IMR-90 (cell line): ENCODE data around the gene DNAJC5. TPM values are rescaled to one million over a fixed set of nuclear protein-coding genes. Genes with fewer than 3 reads are reported as not detected.
A peak's percentile ranks its signal among the peaks of the same experiment; 100 is the strongest.

Experiments used
- ATAC-seq: fragments of 200-7000 bp; cut with Tn5 transposase; 2 replicates; pipeline ENCODE4 v1.9.1; 2020; ENCODE audit warnings: low read depth, mild to moderate bottlenecking, moderate library complexity
- BruUV-seq: library from RNA; stranded (reverse); fragments of 400-500 nt; replicated peaks from 2 replicates; lab custom pipeline; 2021; lab: Mats Ljungman, UMichigan
- CTCF ChIA-PET: fragments of 300-600 bp; formaldehyde crosslinking; extraction: SDS; loops from one replicate; lab custom pipeline; 2021; ENCODE audit warnings: antibody characterized with exemption; lab: Yijun Ruan, JAX
- POLR2A ChIA-PET: fragments of 300-600 bp; sonication (Branson Sonifier 250); formaldehyde crosslinking; loops from one replicate; lab custom pipeline; 2022; ENCODE audit warnings: antibody characterized with exemption; ENCODE audit not compliant: unreplicated experiment; lab: Charles Lee
- DNase-seq: peaks from one replicate; pipeline ENCODE4 v3.0.0; 2013
- H2AFZ ChIP-seq: replicated peaks from 2 replicates; pipeline ENCODE3; 2013; ENCODE audit warnings: low read length, mild to moderate bottlenecking; ENCODE audit not compliant: poor library complexity
- H2AK5ac ChIP-seq: 2 replicates; pipeline ENCODE4 v1.6.1; 2013; ENCODE audit warnings: low read depth, low read length, inconsistent platforms
- H2AK9ac ChIP-seq: replicated peaks from 2 replicates; pipeline ENCODE3; 2013; ENCODE audit warnings: mild to moderate bottlenecking, low read depth, low read length, moderate library complexity; ENCODE audit not compliant: poor library complexity
- H2BK120ac ChIP-seq: 2 replicates; pipeline ENCODE4 v1.6.1; 2013; ENCODE audit warnings: low read depth, low read length, inconsistent platforms
- H2BK15ac ChIP-seq: 3 replicates; pipeline ENCODE4 v1.6.1; 2013; ENCODE audit warnings: low read depth, low read length, inconsistent platforms
- H2BK20ac ChIP-seq: 2 replicates; pipeline ENCODE4 v1.6.1; 2013; ENCODE audit warnings: low read depth, mild to moderate bottlenecking, inconsistent platforms, low read length, moderate library complexity
- H2BK5ac ChIP-seq: 2 replicates; pipeline ENCODE4 v1.6.1; 2013; ENCODE audit warnings: mild to moderate bottlenecking, low read depth, low read length, inconsistent platforms; ENCODE audit not compliant: poor library complexity, severe bottlenecking
- H3K14ac ChIP-seq: replicated peaks from 2 replicates; pipeline ENCODE4 v1.6.1; 2013; ENCODE audit warnings: low read depth, low read length, inconsistent platforms
- H3K18ac ChIP-seq: 2 replicates; pipeline ENCODE4 v1.6.1; 2013; ENCODE audit warnings: low read depth, low read length, control low read depth
- H3K23ac ChIP-seq: 2 replicates; pipeline ENCODE4 v1.6.1; 2013; ENCODE audit warnings: low read depth, low read length, inconsistent platforms
- H3K27ac ChIP-seq: 2 replicates; pipeline ENCODE4 v1.5.1; 2013; ENCODE audit warnings: mild to moderate bottlenecking, control low read depth, low read length; ENCODE audit not compliant: insufficient read depth
- H3K27me3 ChIP-seq: 2 replicates; pipeline ENCODE4 v1.6.1; 2013; ENCODE audit warnings: low read length; ENCODE audit not compliant: control insufficient read depth, insufficient read depth
- H3K36me3 ChIP-seq: 2 replicates; pipeline ENCODE4 v1.6.1; 2013; ENCODE audit warnings: low read length, mixed read lengths; ENCODE audit not compliant: control insufficient read depth, insufficient read depth
- H3K4ac ChIP-seq: 2 replicates; pipeline ENCODE4 v1.6.1; 2013; ENCODE audit warnings: low read depth, low read length, inconsistent platforms
- H3K4me1 ChIP-seq: 2 replicates; pipeline ENCODE4 v1.6.1; 2013; ENCODE audit warnings: low read length, mixed read lengths; ENCODE audit not compliant: control insufficient read depth, insufficient read depth
- H3K4me2 ChIP-seq: 2 replicates; pipeline ENCODE4 v1.6.1; 2013; ENCODE audit warnings: low read depth, mild to moderate bottlenecking, control low read depth, low read length, moderate library complexity
- H3K4me3 ChIP-seq: 2 replicates; pipeline ENCODE4 v1.5.1; 2013; ENCODE audit warnings: low read depth, mild to moderate bottlenecking, control low read depth, low read length, moderate library complexity; ENCODE audit not compliant: insufficient read depth
- H3K56ac ChIP-seq: 2 replicates; pipeline ENCODE4 v1.6.1; 2013; ENCODE audit warnings: low read length, inconsistent platforms; ENCODE audit not compliant: insufficient read depth; ENCODE audit errors: extremely low read depth
- H3K79me1 ChIP-seq, 2 experiments: 2 replicates each; pipeline ENCODE4 v1.6.1; 2013; ENCODE audit warnings: low read length in 2 of 2, inconsistent platforms in 1 of 2, low read depth in 1 of 2
- H3K9ac ChIP-seq: 2 replicates; pipeline ENCODE4 v1.6.1; 2013; ENCODE audit warnings: low read depth, low read length, control low read depth
- H3K9me1 ChIP-seq: 2 replicates; pipeline ENCODE4 v1.6.1; 2013; ENCODE audit warnings: low read length, inconsistent platforms; ENCODE audit not compliant: insufficient read depth
- H3K9me3 ChIP-seq: 2 replicates; pipeline ENCODE4 v1.6.1; 2013; ENCODE audit warnings: low read length; ENCODE audit not compliant: control insufficient read depth, insufficient read depth
- H4K20me1 ChIP-seq: 2 replicates; pipeline ENCODE4 v1.6.1; 2013; ENCODE audit warnings: low read length, inconsistent platforms; ENCODE audit not compliant: insufficient read depth
- H4K5ac ChIP-seq: 2 replicates; pipeline ENCODE4 v1.6.1; 2013; ENCODE audit warnings: mild to moderate bottlenecking, low read depth, low read length, control low read depth
- H4K8ac ChIP-seq, 2 experiments: 2 replicates each; pipeline ENCODE4 v1.6.1; 2013; ENCODE audit warnings: low read depth in 2 of 2, low read length in 2 of 2, control low read depth in 1 of 2, inconsistent platforms in 1 of 2
- H4K91ac ChIP-seq: 2 replicates; pipeline ENCODE4 v1.6.1; 2013; ENCODE audit warnings: low read depth, low read length, inconsistent platforms; ENCODE audit not compliant: insufficient read depth
- BHLHE40 ChIP-seq: fragments of 150-350 bp; IDR thresholded peaks from 2 replicates; pipeline ENCODE4 v1.6.1; 2016; ENCODE audit warnings: mild to moderate bottlenecking, low read depth, low read length
- CEBPB ChIP-seq: IDR thresholded peaks from 2 replicates; pipeline ENCODE4 v1.6.1; 2012; ENCODE audit warnings: low read depth, low read length, improper control_type of control experiment
- MAFK ChIP-seq: IDR thresholded peaks from 2 replicates; pipeline ENCODE4 v1.6.1; 2012; ENCODE audit warnings: low read depth, low read length, improper control_type of control experiment
- MXI1 ChIP-seq: IDR thresholded peaks from 2 replicates; pipeline ENCODE4 v1.6.1; 2012; ENCODE audit warnings: low read depth, mild to moderate bottlenecking, low read length, moderate library complexity, borderline replicate concordance
- WGBS, 2 experiments: methylation state at CpG; one replicate each; pipeline versions ENCODE4 v1.1.5 to v1.1.7; 2013; ENCODE audit warnings: missing lambda C conversion rate in 2 of 2; ENCODE audit not compliant: insufficient read length in 1 of 2; ENCODE audit errors: extremely low coverage in 2 of 2; 5-methylcytosine and 5-hydroxymethylcytosine counted together
- dilution Hi-C: fragments of 300-500 bp; cut with HindIII; formaldehyde crosslinking; loops from one replicate; pipeline ENCODE4 v1.14.3; 2018; ENCODE audit warnings: low sequenced_read_pairs; ENCODE audit not compliant: unreplicated experiment
- in situ Hi-C: fragments of 300-500 bp; cut with MboI; formaldehyde crosslinking; loops from 3 replicates; pipeline ENCODE4 v1.14.3; 2019; ENCODE audit warnings: low sequenced_read_pairs, inconsistent platforms, mixed read lengths
- intact Hi-C: fragments of 100-400 bp; cut with micrococcal nuclease; formaldehyde crosslinking; loops from 2 replicates; pipeline ENCODE4 v1.10.0; 2022
- polyA plus RNA-seq, 3 experiments: library from polyadenylated mRNA; depleted of rRNA; stranded (reverse); fragments of >200 nt; gene quantifications; 2 replicates each; pipeline ENCODE4 v1.2.3, GENCODE V29; 2012; ENCODE audit warnings: low replicate concordance in 1 of 3
- total RNA-seq: library from RNA; depleted of rRNA; stranded (reverse); fragments of >200 nt; gene quantifications from 2 replicates; pipeline ENCODE4 v1.2.3, GENCODE V29; 2012
- TF ChIP-seq, protein P1 (sequence below): fragments of 150-350 bp; IDR thresholded peaks from 2 replicates; pipeline ENCODE4 v1.6.1; 2017; ENCODE audit warnings: mild to moderate bottlenecking, antibody characterized with exemption, low read length, low read depth

Gene DNAJC5
- total and polyA plus RNA-seq, 2 of the 4 experiments (the other 2 are of a cell fraction) = 35.6 to 45.2 TPM

GRCh38 chr20:63968928-63969760 lies 74.2 kb downstream of the DNAJC5 start:
- no TSS peak for BruUV-seq
- ChIA-PET POLR2A (no interaction called here), CTCF (no interaction called here)
- Histone ChIP-seq H3K23ac (peak overlapping the region; percentile 80; the same call in 1 of the 2 replicates), H3K79me1 (peaks cover 12 to 25% of the 10 kb centered on the region in 2 experiments; a peak in 3 of 4 replicates), H2BK120ac (0 out of 2 replicates have a peak overlapping the region, but pooled peaks have one; percentile 8), H4K8ac (peak overlapping the region; percentile 47 to 64; a peak in 3 of 4 replicates), H2BK5ac (no peak overlapping the region), H3K18ac (no peak overlapping the region), H2BK20ac (no peak overlapping the region), H3K4me1 (peaks cover 9% of the 10 kb centered on the region), H3K4me2 (peak overlapping the region; percentile 83), H2BK15ac (no peak overlapping the region), H3K14ac (peak overlapping the region; percentile 85), H3K4ac (peak overlapping the region; percentile 77), H4K91ac (peak overlapping the region; percentile 37; the same call in 1 of the 2 replicates), H3K9ac (peak overlapping the region; percentile 59), H3K9me3 (no peaks in the 10 kb centered on the region), H4K5ac (peak overlapping the region; percentile 1; the same call in 1 of the 2 replicates), H3K4me3 (peak overlapping the region; percentile 92), H2AK5ac (peak overlapping the region; percentile 82; the same call in 1 of the 2 replicates), H3K27me3 (no peaks in the 10 kb centered on the region), H3K9me1 (peaks cover 3% of the 10 kb centered on the region; the same call in 1 of the 2 replicates), H4K20me1 (no peaks in the 10 kb centered on the region), H2AFZ (peak overlapping the region; percentile 88), H3K36me3 (peaks cover 23% of the 10 kb centered on the region), H2AK9ac (peak overlapping the region; percentile 99), H3K56ac (peak overlapping the region; percentile 72), H3K27ac (peak overlapping the region; percentile 18)
- TF ChIP-seq CEBPB (no peak), BHLHE40 (no peak), MXI1 (no peak), MAFK (no peak)
- TF ChIP-seq, protein P1, sequence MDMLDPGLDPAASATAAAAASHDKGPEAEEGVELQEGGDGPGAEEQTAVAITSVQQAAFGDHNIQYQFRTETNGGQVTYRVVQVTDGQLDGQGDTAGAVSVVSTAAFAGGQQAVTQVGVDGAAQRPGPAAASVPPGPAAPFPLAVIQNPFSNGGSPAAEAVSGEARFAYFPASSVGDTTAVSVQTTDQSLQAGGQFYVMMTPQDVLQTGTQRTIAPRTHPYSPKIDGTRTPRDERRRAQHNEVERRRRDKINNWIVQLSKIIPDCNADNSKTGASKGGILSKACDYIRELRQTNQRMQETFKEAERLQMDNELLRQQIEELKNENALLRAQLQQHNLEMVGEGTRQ = no peak
- intact Hi-C loops (no loop called here), dilution Hi-C loops (no loop called here), in situ Hi-C loops (no loop called here)
- peak; percentile 6 for ATAC-seq
- DNase-seq = no peak
- 3% methylated on average over 8 of the region's 70 CpGs; no CpG with 5 or more reads in 1 of the 2 experiments for WGBS, 2 experiments
